HG03045 (cell line): Measurements from ENCODE around the gene VBP1.
"Not testable (repeated sequence)": the region's sequence is repeated elsewhere in the genome, so short reads cannot be mapped to it uniquely, and the experiment has no call there.

Source experiments
- ATAC-seq: cut with Tn5 transposase; IDR thresholded peaks from one replicate; pipeline ENCODE4 v1.9.1; 2021; ENCODE audit warnings: mild to moderate bottlenecking, moderate library complexity; ENCODE audit not compliant: unreplicated experiment

The VBP1 gene

DNA sequence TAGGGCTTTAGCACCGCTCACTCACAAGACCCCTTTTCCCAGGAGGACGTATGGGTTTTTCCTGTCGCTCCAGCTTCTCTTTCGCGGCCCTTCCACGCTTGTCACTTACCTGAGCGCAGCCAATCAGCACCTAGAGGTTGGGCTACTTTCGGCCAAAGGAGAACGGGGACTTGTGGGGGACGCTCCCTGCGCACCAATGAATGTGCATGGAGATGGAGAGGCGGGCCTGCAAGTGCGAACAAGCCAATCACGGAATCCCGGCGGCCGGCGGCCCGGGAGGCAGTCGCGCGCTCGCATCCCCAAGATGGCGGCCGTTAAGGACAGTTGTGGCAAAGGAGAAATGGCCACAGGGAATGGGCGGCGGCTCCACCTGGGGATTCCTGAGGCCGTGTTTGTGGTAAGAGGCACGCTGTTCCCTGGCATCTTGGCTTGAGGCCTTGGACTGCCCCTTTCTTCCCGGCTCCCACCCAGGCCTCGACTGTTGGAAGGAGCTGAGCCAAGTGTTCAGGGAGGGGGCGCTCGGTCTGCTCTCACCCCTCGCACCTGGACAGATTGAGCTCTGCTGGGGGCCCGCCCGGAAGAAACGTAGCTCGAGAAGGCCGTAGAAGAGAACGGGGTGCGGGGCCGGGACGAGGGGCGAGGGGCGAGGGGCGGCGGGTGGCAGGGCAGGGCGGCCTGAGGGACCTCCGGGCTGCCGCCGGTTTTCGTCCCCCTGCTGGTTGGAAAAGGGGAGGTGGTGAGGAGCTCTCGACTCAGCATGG is at the start of gene VBP1:
VBP1 (plus strand) TSS at position 282 of the 761 bp plus-strand sequence; CDS start at position 305, 23 bp downstream.
- ATAC-seq, result peak; percentile 99

DNA sequence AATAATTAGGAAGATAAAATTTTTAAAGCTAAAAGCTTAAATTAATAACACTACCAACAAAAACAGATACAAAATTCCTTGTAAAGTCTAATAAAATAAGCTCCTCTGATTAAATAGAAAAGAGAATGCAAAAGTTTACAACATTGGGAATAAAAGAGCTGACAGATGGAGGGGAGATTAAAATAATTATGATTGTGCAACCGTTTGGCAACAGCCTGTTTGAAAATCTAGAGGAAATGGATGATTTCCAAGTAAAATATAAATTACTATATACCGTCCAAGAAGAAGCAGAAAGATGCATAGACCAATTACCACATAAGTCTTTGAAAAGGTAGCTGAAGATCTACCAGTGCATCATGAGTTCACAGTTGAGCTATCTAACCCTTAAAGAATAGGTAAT is 46.4 kb upstream of the VBP1 start:
- ATAC-seq, result no peak

DNA sequence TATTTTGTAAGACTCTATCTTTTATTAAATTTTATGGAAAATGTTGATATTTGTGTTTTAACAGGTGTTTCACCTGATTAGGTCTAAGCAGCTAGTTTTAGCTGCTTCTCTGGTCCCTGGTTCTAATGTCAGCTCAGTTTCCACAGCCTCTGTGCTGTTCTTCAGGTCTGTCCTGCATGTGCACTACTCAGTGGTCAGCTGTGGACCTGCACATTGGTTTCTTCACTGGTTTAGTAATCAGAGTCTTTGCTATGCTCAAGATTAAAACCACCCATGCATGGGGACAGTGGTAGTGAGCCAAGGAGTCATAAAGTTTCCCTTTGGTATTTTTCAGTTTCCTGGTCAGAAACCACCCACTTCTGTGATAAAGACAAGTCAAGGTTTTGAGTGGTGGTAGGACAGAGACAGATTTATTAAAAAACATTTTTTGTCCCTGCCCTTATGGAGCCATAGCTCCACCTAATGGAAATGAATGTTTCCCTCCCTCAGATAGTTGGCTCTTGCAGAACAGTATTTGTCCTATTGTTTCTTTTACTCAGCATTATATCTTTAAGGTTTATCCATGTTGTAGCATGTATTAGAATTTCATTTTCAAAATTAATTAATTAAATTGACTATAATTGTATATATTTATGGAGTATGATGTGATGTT is 36.8 kb upstream of the VBP1 start:
- no peak for ATAC-seq

DNA sequence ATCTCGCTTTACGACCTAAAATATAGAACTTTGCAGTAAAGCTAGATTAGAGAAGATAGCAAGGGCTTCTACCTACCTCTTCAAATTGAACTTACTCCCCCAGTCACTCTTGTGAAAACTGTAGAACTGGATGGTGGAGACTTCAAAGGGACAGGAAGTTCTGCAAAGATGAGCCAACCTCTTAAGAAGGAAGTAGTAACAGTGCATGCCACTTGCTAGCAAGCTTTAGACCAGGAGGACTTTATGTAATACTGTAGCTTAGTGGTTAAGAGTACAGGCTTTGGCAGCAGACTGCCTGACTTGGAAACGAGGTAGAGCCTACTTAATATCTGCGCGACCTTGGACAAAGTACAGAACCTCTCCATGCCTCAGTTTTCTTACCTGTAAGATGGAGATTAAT is 27.5 kb upstream of the VBP1 start:
- no peak for ATAC-seq

- no peak for ATAC-seq
Observed at GRCh38 chrX:155211208-155211607, 5.1 kb upstream of the VBP1 start.

GRCh38 chrX:155213731-155214130 is 2.5 kb upstream of the VBP1 start:
- no peak for ATAC-seq

DNA sequence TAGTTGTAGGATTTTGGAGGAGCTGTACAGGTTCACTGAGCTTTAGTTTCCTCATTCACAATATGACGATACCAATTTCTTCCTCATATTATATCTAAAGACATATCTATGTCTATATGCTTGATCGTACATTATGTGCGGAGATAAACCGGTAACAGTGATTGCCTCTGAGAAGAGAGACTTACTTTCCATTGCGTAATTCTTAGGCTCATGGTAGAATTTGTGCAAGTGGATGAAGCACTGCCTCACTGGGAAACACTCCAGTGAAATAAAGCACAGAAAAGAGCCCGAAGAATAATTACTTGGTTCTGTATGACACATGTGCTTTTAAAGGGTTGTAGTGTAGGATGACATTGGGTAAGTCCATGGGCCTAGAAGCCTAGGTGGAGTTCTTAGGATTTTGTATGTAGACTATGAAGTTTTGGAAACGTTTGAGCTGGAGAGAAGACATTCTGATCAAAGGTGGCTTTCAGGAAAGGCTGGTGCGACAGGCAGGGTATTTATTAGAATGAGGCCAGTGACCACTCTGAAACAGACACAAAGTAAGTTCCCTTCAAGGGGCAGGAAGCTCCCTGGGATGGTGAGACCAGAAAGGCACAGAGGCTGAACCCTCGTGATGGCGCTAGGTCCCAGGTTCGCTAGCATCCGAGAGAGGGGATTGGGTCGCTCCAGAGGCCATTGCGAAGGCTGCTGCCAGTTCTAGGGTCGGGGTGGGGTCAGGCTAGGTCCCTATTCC is 649 bp upstream of the VBP1 start:
- ATAC-seq, result peak; percentile 47

- no peak for ATAC-seq
Observed at GRCh38 chrX:155216940-155217440, 730 bp downstream of the VBP1 start.

GRCh38 chrX:155218777-155219176 is 2.5 kb downstream of the VBP1 start:
- no peak for ATAC-seq

DNA sequence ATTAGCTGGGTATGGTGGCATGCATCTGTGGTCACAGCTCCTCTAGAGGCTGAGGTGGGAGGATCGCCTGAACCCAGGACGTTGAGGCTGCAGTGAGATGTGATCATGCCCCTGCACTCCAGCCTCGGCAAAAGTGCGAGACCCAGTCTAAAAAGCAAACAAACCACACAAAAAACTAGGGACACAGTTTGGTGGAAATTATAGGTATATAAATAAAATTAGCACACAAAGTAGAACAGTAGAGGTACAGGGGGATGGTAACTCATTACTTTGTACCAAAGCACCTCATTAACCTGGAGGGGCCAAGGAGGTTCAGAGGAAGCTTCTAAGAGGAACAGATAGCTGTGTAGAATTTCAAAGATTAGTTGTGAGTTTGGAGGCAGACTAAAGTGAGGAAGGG is 5.1 kb downstream of the VBP1 start:
- no peak for ATAC-seq

GRCh38 chrX:155223746-155224145 is 7.5 kb downstream of the VBP1 start:
- not testable (repeated sequence) for ATAC-seq

DNA sequence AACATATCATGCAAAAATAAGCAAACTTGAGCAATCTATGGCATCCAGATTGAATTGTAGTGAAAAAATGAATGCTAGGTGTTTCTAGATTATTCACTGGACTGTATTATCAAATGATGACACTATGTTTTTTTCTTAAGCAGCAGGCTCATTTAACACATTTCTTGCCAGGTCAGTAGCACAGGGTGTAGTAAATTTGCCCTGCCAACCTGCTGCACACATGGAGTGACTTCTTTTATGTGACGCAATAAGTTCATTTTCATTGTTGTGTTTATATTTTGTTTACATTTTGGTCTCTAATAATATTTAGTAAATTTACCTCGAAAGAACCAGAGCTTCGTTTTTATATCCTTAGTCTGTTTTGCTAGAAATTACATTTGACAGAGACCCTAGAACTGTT is 9.5 kb downstream of the VBP1 start:
- ATAC-seq, result no peak

DNA sequence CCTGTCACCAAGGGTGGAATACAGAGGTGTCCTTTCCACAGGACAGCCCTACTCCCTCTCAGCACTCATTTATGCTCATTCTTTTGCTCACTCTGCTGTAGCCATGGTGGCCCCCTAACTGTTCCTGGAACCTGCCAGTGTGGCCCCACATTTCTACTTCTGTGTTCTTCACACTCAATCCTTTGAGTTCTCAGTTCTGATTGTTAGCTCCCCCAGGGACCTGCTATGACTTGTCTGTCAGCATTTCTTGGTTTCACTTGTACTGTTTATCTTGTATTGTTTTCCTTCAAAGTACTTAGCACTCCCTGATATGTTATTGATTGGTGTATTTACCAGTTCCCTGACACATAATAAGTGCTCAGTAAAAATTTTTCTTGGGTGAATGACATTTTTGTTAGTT is 14.9 kb downstream of the VBP1 start:
- peak; percentile 76 for ATAC-seq

GRCh38 chrX:155235891-155236290 is 19.6 kb downstream of the VBP1 start:
- no peak for ATAC-seq

GRCh38 chrX:155237719-155238118 is 21.5 kb downstream of the VBP1 start:
- no peak for ATAC-seq

- no peak for ATAC-seq
Observed at GRCh38 chrX:155242300-155242699, 26.0 kb downstream of the VBP1 start.

- ATAC-seq, result no peak
Observed at GRCh38 chrX:155246748-155247147, 30.5 kb downstream of the VBP1 start.

GRCh38 chrX:155247497-155247896 is 31.2 kb downstream of the VBP1 start:
- ATAC-seq, result no peak

GRCh38 chrX:155251391-155251790 is 35.1 kb downstream of the VBP1 start:
- ATAC-seq, result no peak

DNA sequence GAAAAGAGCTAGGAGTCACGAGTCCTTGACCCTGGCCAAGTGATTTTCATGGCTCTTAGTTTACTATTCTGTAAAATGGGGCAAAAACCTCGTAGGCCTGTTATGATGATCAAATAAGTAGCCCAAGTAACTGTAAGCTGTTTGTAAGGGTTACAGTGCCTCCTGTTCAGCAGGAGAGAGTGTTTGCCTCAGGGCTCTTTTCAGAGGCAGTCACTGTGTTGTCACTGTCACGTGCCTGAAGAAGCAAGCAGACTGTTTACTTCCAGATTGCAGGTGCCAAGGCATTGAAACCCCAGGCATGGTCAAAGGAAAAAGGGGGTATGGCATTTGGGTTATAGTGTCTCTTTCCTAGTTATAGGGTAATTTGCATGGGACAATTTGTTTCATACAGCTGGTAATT is 43.5 kb downstream of the VBP1 start:
- no peak for ATAC-seq

DNA sequence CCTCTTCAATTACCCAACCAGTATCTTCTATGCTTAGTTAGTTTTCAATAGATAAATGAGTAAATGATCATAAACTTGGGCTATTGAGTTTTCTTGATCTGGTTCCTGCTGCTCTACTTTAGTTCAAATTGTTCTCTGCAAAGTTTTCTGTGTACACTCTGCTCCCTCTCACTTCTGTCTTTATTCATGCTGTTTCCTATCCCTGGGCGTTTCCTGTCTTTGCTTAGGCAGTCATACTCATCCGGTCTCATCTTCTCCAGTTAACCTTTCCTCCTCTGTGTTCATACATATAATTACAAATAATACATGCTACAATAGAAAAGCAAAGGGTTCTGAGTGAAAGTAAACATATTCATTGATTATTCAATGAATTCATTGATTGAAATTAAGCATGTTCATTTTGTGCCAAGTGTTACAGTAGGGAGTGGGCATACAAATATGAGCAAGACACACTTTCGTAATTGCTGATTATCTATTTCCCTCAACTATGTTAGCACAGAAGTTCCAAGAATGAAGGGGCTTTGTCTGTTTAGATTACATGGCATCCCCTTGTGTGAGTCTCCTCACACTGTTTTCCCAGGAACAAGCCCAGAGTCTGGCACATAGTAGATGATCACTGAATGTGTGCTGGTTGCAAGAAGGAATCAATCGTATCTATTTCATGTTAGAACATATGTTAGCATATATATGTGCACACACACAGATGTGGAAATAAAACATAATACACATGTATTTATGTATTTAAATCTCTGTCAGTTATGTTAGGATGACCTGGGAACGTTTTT is 46.9 kb downstream of the VBP1 start:
- ATAC-seq, result no peak
